Transverse colon (tissue), 4 donors: ENCODE results near the gene TIMP3. TPM values are rescaled to one million over a fixed set of nuclear protein-coding genes. Genes with fewer than 3 reads are reported as not detected.

Source experiments
- DNase-seq: peaks from one replicate; pipeline ENCODE4 v3.0.0-alpha.2; 2019
- H3K27ac ChIP-seq, 4 donors: fragments of 200-600 bp; sonication (generic); 2 replicates each; pipeline ENCODE4 v1.5.1; 2016 to 2018; ENCODE audit warnings: inconsistent platforms in 4 of 4
- H3K27me3 ChIP-seq: fragments of 200-600 bp; sonication (generic); 2 replicates; pipeline ENCODE4 v1.5.1; 2017; ENCODE audit warnings: inconsistent platforms
- H3K36me3 ChIP-seq, 4 donors: fragments of 200-600 bp; sonication (generic); 2 replicates each; pipeline ENCODE4 v1.5.1; 2017 to 2019; ENCODE audit warnings: inconsistent platforms in 4 of 4
- H3K4me1 ChIP-seq, 4 donors: fragments of 200-600 bp; sonication (generic); 2 replicates each; pipeline ENCODE4 v1.5.1; 2017 to 2020; ENCODE audit warnings: inconsistent platforms in 4 of 4
- H3K4me3 ChIP-seq, 4 donors: fragments of 200-600 bp; sonication (generic); 1 replicate in 1 of 4; 2 replicates in 3 of 4; pipeline versions ENCODE4 v1.5.1 to v1.6.1; 2017 to 2019; ENCODE audit warnings: inconsistent platforms in 4 of 4
- H3K9me3 ChIP-seq, 2 donors: fragments of 200-600 bp; sonication (generic); 2 replicates each; pipeline ENCODE4 v1.5.1; 2017 to 2019; ENCODE audit warnings: inconsistent platforms in 2 of 2
- CTCF ChIP-seq, 5 experiments: fragments of 200-600 bp in 3 of 5; fragments of 450-650 bp in 2 of 5; sonication (generic) in 3 of 5; IDR thresholded peaks; 1 replicate in 2 of 5; 2 replicates in 3 of 5; pipeline ENCODE4 v1.5.1; 2016 to 2017; ENCODE audit warnings: antibody characterized with exemption in 5 of 5, inconsistent platforms in 3 of 5, mild to moderate bottlenecking in 2 of 5, moderate library complexity in 1 of 5
- EP300 ChIP-seq: sonication (generic); formaldehyde crosslinking; IDR thresholded peaks from one replicate; pipeline ENCODE4 v1.6.1; 2017; ENCODE audit warnings: antibody characterized with exemption, low read depth
- POLR2A ChIP-seq: fragments of 450-650 bp; IDR thresholded peaks from one replicate; pipeline ENCODE4 v1.6.1; 2016; ENCODE audit warnings: antibody characterized with exemption, mild to moderate bottlenecking, moderate library complexity
- POLR2AphosphoS5 ChIP-seq, 3 donors: sonication (generic); formaldehyde crosslinking; IDR thresholded peaks; one replicate each; pipeline ENCODE4 v1.6.1; 2016; ENCODE audit warnings: antibody characterized with exemption in 3 of 3
- WGBS, 2 donors: methylation state at CpG; one replicate each; pipeline ENCODE4 v1.1.5; 2018; ENCODE audit warnings: low coverage in 1 of 2; 5-methylcytosine and 5-hydroxymethylcytosine counted together
- in situ Hi-C, 4 donors: fragments of 200-750 bp; cut with MboI; loops; one replicate each; pipeline versions ENCODE4 v1.15.0 to v1.15.1; 2017; ENCODE audit warnings: low sequenced_read_pairs in 3 of 4, low pct_ligation_motif_present in 1 of 4, low pct_unique_long_range_greater_than_20kb in 1 of 4
- intact Hi-C: fragments of 100-400 bp; cut with DNase I; formaldehyde crosslinking; loops from one replicate; pipeline ENCODE4 v1.15.1; 2023; ENCODE audit warnings: low total_unique reads
- total RNA-seq, 4 donors: library from RNA; depleted of rRNA; stranded (reverse); fragments of >200 nt; gene quantifications; one replicate each; pipeline ENCODE4 v1.1.0, GENCODE V29; 2016

TIMP3 gene
- total RNA-seq, 4 donors from 2014 or later = 49.7 to 158 (median 62.4) TPM

- no peak overlapping the region for H3K4me3 ChIP-seq
- in situ Hi-C loops (no loop called here), intact Hi-C loops (no loop called here)
- DNase-seq = no peak
- peaks cover 12 to 30% (median 14%) of the 10 kb centered on the region in 4 donors for H3K4me1 ChIP-seq
- H3K27me3 ChIP-seq = no peaks in the 10 kb centered on the region
- no peaks in the 10 kb centered on the region for H3K36me3 ChIP-seq
- no peaks in the 10 kb centered on the region for H3K9me3 ChIP-seq
- TF ChIP-seq EP300 (no peak), POLR2AphosphoS5 (IDR thresholded peaks at IDR 0.05) (no peak), POLR2A (no peak), CTCF (IDR thresholded peaks at IDR 0.05) (no peak)
- WGBS, 2 donors = 56 to 79% methylated on average over 3 to 11 of the region's 11 CpGs
- H3K27ac ChIP-seq = peak overlapping the region in 1 of 4 donors; percentile 12
Measured at GRCh38 chr22:32824531-32825312, 23.2 kb downstream of the TIMP3 start.

- no peak for TF ChIP-seq EP300
- no peak for TF ChIP-seq CTCF (IDR thresholded peaks at IDR 0.05)
- TF ChIP-seq POLR2A = no peak
- no peak for TF ChIP-seq POLR2AphosphoS5 (IDR thresholded peaks at IDR 0.05)
- DNase-seq = no peak
- in situ Hi-C loops (no loop called here), intact Hi-C loops (no loop called here)
- H3K9me3 ChIP-seq = no peaks in the 10 kb centered on the region
- no peaks in the 10 kb centered on the region for H3K36me3 ChIP-seq
- no peaks in the 10 kb centered on the region for H3K27me3 ChIP-seq
- H3K4me3 ChIP-seq = no peak overlapping the region
- 55 to 88% methylated on average over 2 of the region's 2 CpGs for WGBS, 2 donors
- H3K27ac ChIP-seq = peak overlapping the region; percentile 12 to 55 (median 32)
- H3K4me1 ChIP-seq = peaks cover 4 to 36% (median 13%) of the 10 kb centered on the region in 4 donors
Measured at GRCh38 chr22:32826537-32826936, 25.0 kb downstream of the TIMP3 start.

- no peak for TF ChIP-seq EP300
- no peak for TF ChIP-seq POLR2AphosphoS5 (IDR thresholded peaks at IDR 0.05)
- TF ChIP-seq CTCF (IDR thresholded peaks at IDR 0.05) = no peak
- TF ChIP-seq POLR2A = no peak
- DNase-seq = no peak
- H3K4me3 ChIP-seq = no peak overlapping the region
- intact Hi-C loops = no loop called here
- in situ Hi-C loops = no loop called here
- H3K27me3 ChIP-seq = no peaks in the 10 kb centered on the region
- H3K36me3 ChIP-seq = no peaks in the 10 kb centered on the region
- no peaks in the 10 kb centered on the region for H3K9me3 ChIP-seq
- peaks cover 4 to 42% (median 13%) of the 10 kb centered on the region in 4 donors for H3K4me1 ChIP-seq
- peak overlapping the region; percentile 15 to 55 (median 33) for H3K27ac ChIP-seq
- 50% methylated on average over 7 of the region's 7 CpGs; no CpG with 5 or more reads in 1 of the 2 donors for WGBS, 2 donors
Measured at GRCh38 chr22:32827049-32827602, 25.6 kb downstream of the TIMP3 start.

GRCh38 chr22:32828150-32828549, 26.6 kb downstream of the TIMP3 start:
- in situ Hi-C loops = no loop called here

More at GRCh38 chr22:32828150-32828549, 26.6 kb downstream of the TIMP3 start:
- Histone ChIP-seq H3K4me1 (peaks cover 4 to 42% (median 13%) of the 10 kb centered on the region in 4 donors), H3K4me3 (no peak overlapping the region), H3K27ac (peak overlapping the region in 3 of 4 donors; percentile 18 to 55 (median 46)), H3K36me3 (no peaks in the 10 kb centered on the region), H3K9me3 (no peaks in the 10 kb centered on the region), H3K27me3 (no peaks in the 10 kb centered on the region)
- TF ChIP-seq EP300 (no peak), POLR2AphosphoS5 (IDR thresholded peaks at IDR 0.05) (no peak), POLR2A (no peak), CTCF (IDR thresholded peaks at IDR 0.05) (no peak)
- intact Hi-C loops = no loop called here
- WGBS, 2 donors = 51 to 63% methylated on average over 2 of the region's 2 CpGs
- no peak for DNase-seq
